Osteocyte (in vitro differentiated cells): ENCODE measurements around the gene LGALS13. TPM values are rescaled to one million over a fixed set of nuclear protein-coding genes. Genes with fewer than 3 reads are reported as not detected.
"Not testable (repeated sequence)": the region's sequence is repeated elsewhere in the genome, so short reads cannot be mapped to it uniquely, and the experiment has no call there.

Source experiments
- DNase-seq: peaks from one replicate; pipeline ENCODE4 v3.0.0; 2021; ENCODE audit warnings: mixed read lengths; ENCODE audit not compliant: unreplicated experiment; ENCODE audit errors: extremely low spot score
- H3K27ac Mint-ChIP-seq: one replicate; pipeline ENCODE4 v1.8.0; 2021; ENCODE audit warnings: mild to moderate bottlenecking, mixed read lengths; ENCODE audit not compliant: unreplicated experiment
- H3K27me3 Mint-ChIP-seq: one replicate; pipeline ENCODE4 v1.8.0; 2021; ENCODE audit warnings: mixed read lengths; ENCODE audit not compliant: unreplicated experiment
- H3K36me3 Mint-ChIP-seq: one replicate; pipeline ENCODE4 v1.8.0; 2021; ENCODE audit warnings: mixed read lengths; ENCODE audit not compliant: unreplicated experiment
- H3K4me1 Mint-ChIP-seq: one replicate; pipeline ENCODE4 v1.8.0; 2021; ENCODE audit warnings: mixed read lengths; ENCODE audit not compliant: unreplicated experiment
- H3K4me3 Mint-ChIP-seq: one replicate; pipeline ENCODE4 v1.8.0; 2021; ENCODE audit warnings: mild to moderate bottlenecking, moderate library complexity, mixed read lengths; ENCODE audit not compliant: unreplicated experiment
- H3K9me3 Mint-ChIP-seq: one replicate; pipeline ENCODE4 v1.8.0; 2021; ENCODE audit warnings: mixed read lengths; ENCODE audit not compliant: unreplicated experiment
- total RNA-seq: library from RNA; stranded (reverse); gene quantifications from 2 replicates; pipeline ENCODE4 v1.2.1, GENCODE V29; 2021
- TF ChIP-seq, protein P1 (sequence below): fragments of 200-600 bp; sonication (generic); IDR thresholded peaks from 2 replicates; pipeline ENCODE4 v1.5.0; 2021; ENCODE audit warnings: antibody characterized with exemption, mild to moderate bottlenecking, moderate library complexity

Gene LGALS13
- total RNA-seq, 1 donor from 2014 or later: not detected

- H3K27me3 Mint-ChIP-seq: no peaks in the 10 kb centered on the region
- no peak overlapping the region for H3K4me3 Mint-ChIP-seq
- TF ChIP-seq, protein P1, sequence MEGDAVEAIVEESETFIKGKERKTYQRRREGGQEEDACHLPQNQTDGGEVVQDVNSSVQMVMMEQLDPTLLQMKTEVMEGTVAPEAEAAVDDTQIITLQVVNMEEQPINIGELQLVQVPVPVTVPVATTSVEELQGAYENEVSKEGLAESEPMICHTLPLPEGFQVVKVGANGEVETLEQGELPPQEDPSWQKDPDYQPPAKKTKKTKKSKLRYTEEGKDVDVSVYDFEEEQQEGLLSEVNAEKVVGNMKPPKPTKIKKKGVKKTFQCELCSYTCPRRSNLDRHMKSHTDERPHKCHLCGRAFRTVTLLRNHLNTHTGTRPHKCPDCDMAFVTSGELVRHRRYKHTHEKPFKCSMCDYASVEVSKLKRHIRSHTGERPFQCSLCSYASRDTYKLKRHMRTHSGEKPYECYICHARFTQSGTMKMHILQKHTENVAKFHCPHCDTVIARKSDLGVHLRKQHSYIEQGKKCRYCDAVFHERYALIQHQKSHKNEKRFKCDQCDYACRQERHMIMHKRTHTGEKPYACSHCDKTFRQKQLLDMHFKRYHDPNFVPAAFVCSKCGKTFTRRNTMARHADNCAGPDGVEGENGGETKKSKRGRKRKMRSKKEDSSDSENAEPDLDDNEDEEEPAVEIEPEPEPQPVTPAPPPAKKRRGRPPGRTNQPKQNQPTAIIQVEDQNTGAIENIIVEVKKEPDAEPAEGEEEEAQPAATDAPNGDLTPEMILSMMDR: no peak
These were observed 5.2 kb downstream of the LGALS13 start for GRCh38 chr19:39607561-39607960.

GRCh38 chr19:39613597-39613996, 11.3 kb downstream of the LGALS13 start:
- Mint-ChIP-seq H3K36me3 (no peaks in the 10 kb centered on the region), H3K4me1 (no peaks in the 10 kb centered on the region), H3K9me3 (peaks cover 5% of the 10 kb centered on the region), H3K4me3 (no peak overlapping the region), H3K27me3 (no peaks in the 10 kb centered on the region), H3K27ac (no peak overlapping the region)
- DNase-seq: no peak
- TF ChIP-seq, protein P1: no peak

More at GRCh38 chr19:39607561-39607960, 5.2 kb downstream of the LGALS13 start:
- H3K36me3 Mint-ChIP-seq: no peaks in the 10 kb centered on the region
- no peaks in the 10 kb centered on the region for H3K9me3 Mint-ChIP-seq
- H3K27ac Mint-ChIP-seq: no peak overlapping the region
- DNase-seq: no peak
- H3K4me1 Mint-ChIP-seq: no peaks in the 10 kb centered on the region

DNA sequence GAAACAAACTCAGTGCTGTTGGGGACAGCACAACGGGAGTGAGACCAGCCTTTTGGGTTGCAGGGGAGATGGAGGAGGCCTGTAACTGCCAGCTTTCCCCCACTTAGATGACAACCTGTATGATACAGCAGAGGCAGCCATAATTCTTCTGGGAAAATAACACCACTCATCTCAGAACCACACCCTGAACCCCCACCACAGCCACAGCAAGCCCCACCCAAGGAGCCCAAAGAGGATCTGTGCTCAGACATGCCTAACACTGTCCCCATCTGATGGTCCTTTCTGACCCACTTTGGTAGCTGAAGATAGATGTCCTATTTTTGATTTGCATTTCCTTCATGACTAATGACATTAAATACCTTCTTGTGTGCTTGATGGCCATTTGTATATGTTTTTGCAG, 15.4 kb downstream of the LGALS13 start:
- Mint-ChIP-seq H3K9me3 (peaks cover 5% of the 10 kb centered on the region), H3K36me3 (no peaks in the 10 kb centered on the region), H3K4me1 (no peaks in the 10 kb centered on the region), H3K4me3 (no peak overlapping the region), H3K27me3 (peaks cover 29% of the 10 kb centered on the region), H3K27ac (no peak overlapping the region)
- TF ChIP-seq, protein P1: no peak
- DNase-seq: no peak

DNA sequence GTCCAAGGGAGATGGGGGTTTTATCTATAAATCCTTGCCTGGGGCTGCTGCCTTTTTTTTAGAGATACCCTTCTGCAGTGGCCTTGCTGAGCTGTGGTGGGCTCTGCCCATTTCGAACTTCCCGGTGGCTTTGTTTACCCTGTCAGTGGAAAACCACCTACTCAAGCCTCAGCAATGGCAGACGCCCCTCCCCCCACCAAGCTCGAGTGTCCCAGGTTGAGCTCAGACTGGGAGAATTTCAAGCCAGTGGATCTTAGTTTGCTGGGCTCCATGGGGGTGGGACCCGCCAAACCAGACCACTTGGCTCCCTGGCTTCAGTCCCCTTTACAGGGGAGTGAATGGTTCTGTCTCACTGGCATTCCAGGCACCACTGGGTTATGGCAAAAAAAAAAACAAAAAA, 21.6 kb downstream of the LGALS13 start:
- DNase-seq: no peak
- Mint-ChIP-seq H3K27me3 (peaks cover 29% of the 10 kb centered on the region), H3K27ac (no peak overlapping the region), H3K4me3 (no peak overlapping the region), H3K4me1 (no peaks in the 10 kb centered on the region), H3K36me3 (no peaks in the 10 kb centered on the region), H3K9me3 (no peaks in the 10 kb centered on the region)
- TF ChIP-seq, protein P1: no peak

GRCh38 chr19:39627631-39628030, 25.3 kb downstream of the LGALS13 start:
- not testable (repeated sequence) for H3K4me1 Mint-ChIP-seq, H3K4me3 Mint-ChIP-seq, DNase-seq, H3K36me3 Mint-ChIP-seq, H3K9me3 Mint-ChIP-seq, H3K27me3 Mint-ChIP-seq, H3K27ac Mint-ChIP-seq

GRCh38 chr19:39631178-39631577, 28.9 kb downstream of the LGALS13 start:
- TF ChIP-seq, protein P1: no peak
- H3K36me3 Mint-ChIP-seq: no peaks in the 10 kb centered on the region
- no peaks in the 10 kb centered on the region for H3K27me3 Mint-ChIP-seq
- H3K27ac Mint-ChIP-seq: no peak overlapping the region
- no peak for DNase-seq
- no peaks in the 10 kb centered on the region for H3K4me1 Mint-ChIP-seq
- H3K9me3 Mint-ChIP-seq: no peaks in the 10 kb centered on the region
- no peak overlapping the region for H3K4me3 Mint-ChIP-seq
